GM12801 (cell line): ENCODE data around the gene OLFM2.

Experiments
- TF ChIP-seq, protein P1 (sequence below): IDR thresholded peaks from one replicate; pipeline ENCODE4 v1.5.1; 2011; ENCODE audit warnings: control low read depth; ENCODE audit not compliant: insufficient read length; ENCODE audit errors: extremely low read depth

OLFM2 gene

DNA sequence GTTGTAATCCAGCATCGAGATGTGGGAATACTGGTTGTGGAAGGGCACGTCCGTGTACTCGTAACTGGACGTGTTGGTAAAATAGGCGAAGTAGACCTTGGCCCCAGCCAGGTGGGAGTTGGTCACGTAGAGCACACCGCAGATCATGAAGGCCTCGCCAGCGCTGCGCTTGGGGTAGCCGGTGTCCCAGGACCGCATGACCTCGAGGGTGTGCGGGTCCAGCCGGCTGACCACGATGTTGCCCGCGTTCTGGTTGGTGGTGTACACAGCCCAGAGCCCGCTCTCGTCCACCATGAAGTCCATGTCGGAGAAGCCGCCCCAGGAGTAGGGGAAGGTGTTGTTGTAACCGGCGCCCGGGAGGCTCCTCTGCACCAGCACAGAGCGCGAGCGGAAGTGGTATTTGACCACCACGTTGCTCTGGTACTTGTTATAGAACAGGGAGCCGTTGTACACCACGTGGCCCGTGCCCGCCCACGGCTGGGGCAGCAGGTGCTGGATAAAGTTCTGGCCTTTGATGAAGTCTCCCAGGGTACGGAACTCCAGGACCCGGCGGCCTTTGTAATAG lies 82.0 kb downstream of the OLFM2 start:
- TF ChIP-seq, protein P1, sequence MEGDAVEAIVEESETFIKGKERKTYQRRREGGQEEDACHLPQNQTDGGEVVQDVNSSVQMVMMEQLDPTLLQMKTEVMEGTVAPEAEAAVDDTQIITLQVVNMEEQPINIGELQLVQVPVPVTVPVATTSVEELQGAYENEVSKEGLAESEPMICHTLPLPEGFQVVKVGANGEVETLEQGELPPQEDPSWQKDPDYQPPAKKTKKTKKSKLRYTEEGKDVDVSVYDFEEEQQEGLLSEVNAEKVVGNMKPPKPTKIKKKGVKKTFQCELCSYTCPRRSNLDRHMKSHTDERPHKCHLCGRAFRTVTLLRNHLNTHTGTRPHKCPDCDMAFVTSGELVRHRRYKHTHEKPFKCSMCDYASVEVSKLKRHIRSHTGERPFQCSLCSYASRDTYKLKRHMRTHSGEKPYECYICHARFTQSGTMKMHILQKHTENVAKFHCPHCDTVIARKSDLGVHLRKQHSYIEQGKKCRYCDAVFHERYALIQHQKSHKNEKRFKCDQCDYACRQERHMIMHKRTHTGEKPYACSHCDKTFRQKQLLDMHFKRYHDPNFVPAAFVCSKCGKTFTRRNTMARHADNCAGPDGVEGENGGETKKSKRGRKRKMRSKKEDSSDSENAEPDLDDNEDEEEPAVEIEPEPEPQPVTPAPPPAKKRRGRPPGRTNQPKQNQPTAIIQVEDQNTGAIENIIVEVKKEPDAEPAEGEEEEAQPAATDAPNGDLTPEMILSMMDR = no peak

DNA sequence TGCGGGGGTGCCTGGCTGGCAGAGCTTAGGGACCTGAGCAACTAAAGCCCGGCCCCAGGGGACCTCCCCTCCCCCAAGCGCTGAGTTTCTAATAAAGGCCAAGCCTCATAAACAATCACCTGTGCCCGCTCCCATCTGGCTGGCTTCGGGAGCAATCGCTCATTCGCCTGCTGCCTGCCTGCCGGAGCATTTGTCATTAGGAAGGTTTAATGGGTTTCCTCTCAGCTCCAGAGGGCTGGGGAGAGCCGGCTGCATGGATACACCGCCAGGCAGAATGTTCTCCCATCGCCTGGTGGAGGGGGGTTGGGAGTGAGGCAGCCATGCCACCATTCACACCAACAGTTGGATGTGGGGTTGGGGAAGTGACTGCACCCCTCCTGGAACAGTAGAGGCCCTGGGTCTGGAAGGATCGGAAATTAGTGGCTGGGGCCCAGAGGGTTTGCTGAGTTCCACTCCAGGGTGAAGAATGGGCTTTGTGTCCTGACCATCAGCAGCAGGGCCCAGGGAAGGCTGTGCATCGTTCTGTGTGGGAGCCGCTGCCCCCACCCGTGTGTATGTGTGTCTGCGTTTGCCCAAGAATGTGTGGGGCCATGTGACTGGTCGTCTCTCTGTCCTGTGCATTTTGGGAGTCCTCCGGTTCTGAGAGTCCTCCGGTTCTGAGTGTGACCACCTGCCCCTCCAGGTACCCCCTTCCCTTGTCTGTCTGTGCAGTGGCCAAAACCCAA lies 85.9 kb downstream of the OLFM2 start:
- TF ChIP-seq, protein P1 = no peak

DNA sequence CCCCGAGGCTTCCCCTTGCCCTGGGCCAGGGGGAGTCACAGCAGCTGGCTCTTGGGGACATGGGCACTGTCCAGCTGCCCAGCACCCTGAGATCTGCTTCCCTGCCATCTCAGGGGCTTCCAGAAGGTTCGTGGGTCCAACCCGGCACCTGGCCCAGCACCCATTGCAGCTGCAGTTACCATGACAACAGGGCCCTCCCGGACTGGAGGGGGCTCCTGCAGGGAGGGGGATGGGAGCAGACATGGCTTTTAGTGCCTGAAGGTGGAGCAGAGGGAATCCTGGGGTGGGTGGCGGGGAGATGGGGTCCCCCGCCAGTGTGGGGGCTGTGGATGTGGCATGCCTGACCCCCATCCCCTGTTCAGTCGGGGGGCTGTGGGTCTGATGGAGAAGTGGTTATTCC lies 86.5 kb downstream of the OLFM2 start:
- TF ChIP-seq, protein P1 = no peak

DNA sequence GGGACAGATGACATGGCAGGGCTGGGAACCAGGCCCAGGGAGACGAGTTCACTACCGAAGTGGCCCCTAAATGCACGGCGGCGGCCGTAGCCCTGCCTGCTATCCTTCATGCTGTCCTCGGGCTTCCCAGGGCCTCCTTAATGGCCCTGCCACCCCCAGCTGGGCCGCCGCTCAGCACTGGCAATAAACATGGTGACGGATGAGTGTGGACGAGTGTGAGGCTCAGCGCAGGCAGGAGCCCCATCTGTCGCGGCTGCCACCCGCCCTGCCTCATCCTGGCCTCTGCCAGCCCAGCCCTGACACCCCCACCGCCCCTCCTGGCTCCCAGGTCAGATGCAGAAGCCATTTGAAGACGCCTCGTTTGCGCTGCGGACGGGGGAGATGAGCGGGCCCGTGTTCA lies 87.6 kb downstream of the OLFM2 start:
- TF ChIP-seq, protein P1 = no peak

DNA sequence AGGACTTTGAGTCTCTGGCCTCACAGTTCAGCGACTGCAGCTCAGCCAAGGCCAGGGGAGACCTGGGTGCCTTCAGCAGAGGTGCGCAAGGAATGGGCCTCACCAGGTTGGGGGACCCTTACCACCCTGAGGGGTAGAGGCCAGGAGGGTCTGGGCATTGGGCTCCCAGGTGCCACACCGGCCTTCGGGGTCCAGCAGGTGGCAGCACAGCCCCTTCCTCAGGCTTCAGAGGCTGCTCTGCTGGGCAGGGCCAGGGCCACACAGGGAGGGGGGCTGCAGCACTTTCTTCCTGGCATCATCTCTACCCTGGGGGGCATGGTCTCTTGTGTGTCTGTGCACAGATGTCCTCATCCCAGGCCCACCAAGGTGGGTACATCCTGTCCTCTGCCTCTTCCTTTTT lies 88.3 kb downstream of the OLFM2 start:
- TF ChIP-seq, protein P1 = no peak

DNA sequence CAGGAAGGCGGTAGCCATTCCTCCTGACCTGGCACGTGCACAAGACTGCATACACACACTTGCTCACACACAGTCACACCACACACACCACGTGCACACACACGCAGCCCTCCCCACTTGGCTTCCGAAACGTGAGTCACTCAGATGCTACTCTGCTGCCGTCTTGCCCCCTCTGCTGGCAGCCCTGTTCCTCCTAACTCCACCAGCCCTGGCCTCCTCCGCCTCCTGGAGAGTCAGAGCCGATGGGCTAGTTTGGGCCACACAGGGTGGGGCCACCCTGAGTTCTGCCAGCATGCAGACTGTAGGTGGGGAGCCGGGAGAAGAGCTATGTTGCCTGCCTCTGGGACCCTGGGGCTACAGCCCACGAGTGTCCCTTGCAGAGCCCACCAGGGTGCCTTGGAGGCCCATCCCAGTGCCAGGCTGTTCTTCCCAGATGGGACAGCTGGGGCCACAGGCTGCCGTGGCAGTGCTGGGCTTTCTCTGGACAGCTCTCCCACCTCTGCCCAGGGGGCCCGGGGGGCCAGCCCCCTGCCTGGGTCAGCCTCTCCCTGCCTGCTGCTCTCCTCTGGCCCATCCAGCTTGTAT lies 89.1 kb downstream of the OLFM2 start:
- TF ChIP-seq, protein P1 = no peak

DNA sequence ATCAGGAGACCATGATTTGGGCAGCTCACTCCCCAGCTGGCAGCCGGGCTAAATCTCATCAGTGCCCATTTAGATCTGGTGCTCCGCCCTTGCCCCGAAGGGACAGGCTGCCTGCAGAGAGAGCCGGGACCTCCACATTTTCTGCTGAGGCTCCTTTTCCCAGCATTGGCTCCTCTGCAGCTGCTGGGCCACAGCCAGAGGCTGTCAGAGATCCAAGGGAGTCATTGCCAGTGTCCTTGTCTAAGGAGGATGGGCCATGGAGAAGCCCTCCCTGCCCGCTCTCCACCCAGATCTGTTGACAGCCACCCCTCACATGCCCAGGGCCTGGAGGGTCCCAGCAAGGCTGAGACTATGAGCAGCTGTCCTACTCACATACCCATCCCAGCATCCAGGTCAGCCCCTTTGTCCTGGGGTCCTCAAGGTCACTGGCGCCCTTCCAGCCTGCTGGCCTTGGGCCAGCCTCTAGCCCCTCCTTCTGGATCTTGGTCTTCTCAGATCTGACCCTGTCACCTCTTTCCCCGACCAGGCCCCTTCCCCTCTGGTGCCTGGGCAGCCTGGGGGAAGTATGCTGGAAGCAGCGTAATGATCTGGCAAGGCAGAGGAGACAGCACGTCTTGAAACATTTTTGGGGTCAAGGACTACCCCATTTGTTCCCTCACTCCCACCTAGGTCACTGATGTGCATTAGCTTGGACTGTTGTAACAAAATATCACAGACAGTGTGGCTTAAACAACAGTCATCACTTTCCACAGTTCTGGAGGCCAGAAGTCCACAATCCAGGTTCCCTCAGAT lies 93.3 kb downstream of the OLFM2 start:
- TF ChIP-seq, protein P1 = no peak
